Measurements from ENCODE around the gene OR5B17. TPM values are rescaled to one million over a fixed set of nuclear protein-coding genes. Genes with fewer than 3 reads are reported as not detected.
"Not testable (repeated sequence)": the region's sequence is repeated elsewhere in the genome, so short reads cannot be mapped to it uniquely, and the experiment has no call there.

OR5B17 gene
- total RNA-seq: not detected
- not detected for polyA plus RNA-seq

DNA sequence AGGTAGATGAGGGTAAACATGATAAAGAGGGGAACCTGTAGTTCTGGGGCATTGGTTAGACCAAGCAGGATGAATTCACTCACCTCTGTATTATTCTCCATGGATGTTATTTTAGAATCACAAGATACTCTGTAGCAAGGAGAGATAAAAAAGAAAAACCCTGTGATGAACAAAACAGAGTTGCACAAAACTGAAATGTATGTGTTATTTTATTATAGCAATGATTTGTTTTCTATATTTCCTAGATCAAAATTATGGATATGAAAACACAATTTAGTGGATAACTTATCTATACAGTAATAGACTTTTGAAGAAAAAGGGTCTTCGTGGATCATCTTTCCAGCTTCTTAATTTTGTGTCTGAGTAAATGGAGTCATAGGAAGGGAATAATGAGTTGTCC is at the start of gene OR5B17:
OR5B17 (minus strand) TSS at position 101 of the 400 bp plus-strand sequence; CDS start at position 101, 0 bp downstream.
- Histone ChIP-seq H3K4me3 (ENCODE audit: low read depth, low read length) (no peak within 1 kb of the TSS), H3K27ac (ENCODE audit: low read depth) (no peak within 1 kb of the TSS), H3K36me3 (ENCODE audit: insufficient read depth) (no peaks in the 10 kb centered on the region), H3K4me1 (ENCODE audit: insufficient read depth) (no peaks in the 10 kb centered on the region)
- no peak for DNase-seq (ENCODE audit: extremely low spot score)
- 39% methylated on average over 1 of the region's 1 CpG for WGBS

GRCh38 chr11:58406774-58407173 is 47.9 kb upstream of the OR5B17 start, which contains the start of gene OR5B3:
Gene OR5B3, minus strand, starts transcription at chr11:58406874. Its CDS starts 3,465 bp downstream, at chr11:58403409.
- DNase-seq (ENCODE audit: extremely low spot score): no peak
- WGBS: 57% methylated on average over 1 of the region's 1 CpG
- H3K36me3 ChIP-seq (ENCODE audit: insufficient read depth): no peaks in the 10 kb centered on the region
- H3K27ac ChIP-seq (ENCODE audit: low read depth): no peak within 1 kb of the TSS
- no peaks in the 10 kb centered on the region for H3K4me1 ChIP-seq (ENCODE audit: insufficient read depth)
- no peak within 1 kb of the TSS for H3K4me3 ChIP-seq (ENCODE audit: low read depth, low read length)

GRCh38 chr11:58399622-58400021 is 40.8 kb upstream of the OR5B17 start:
- DNase-seq (ENCODE audit: extremely low spot score); H3K36me3 ChIP-seq (ENCODE audit: insufficient read depth); H3K4me3 ChIP-seq (ENCODE audit: low read depth, low read length); H3K4me1 ChIP-seq (ENCODE audit: insufficient read depth); H3K27ac ChIP-seq (ENCODE audit: low read depth): not testable (repeated sequence)
- 80% methylated on average over 1 of the region's 2 CpGs for WGBS

- H3K36me3 ChIP-seq (ENCODE audit: insufficient read depth): no peaks in the 10 kb centered on the region
- 77% methylated on average over 2 of the region's 2 CpGs for WGBS
- no peak for DNase-seq (ENCODE audit: extremely low spot score)
- H3K27ac ChIP-seq (ENCODE audit: low read depth): no peak overlapping the region
- H3K4me3 ChIP-seq (ENCODE audit: low read depth, low read length): no peak overlapping the region
- no peaks in the 10 kb centered on the region for H3K4me1 ChIP-seq (ENCODE audit: insufficient read depth)
Measured at GRCh38 chr11:58395581-58395980, 36.7 kb upstream of the OR5B17 start.

DNA sequence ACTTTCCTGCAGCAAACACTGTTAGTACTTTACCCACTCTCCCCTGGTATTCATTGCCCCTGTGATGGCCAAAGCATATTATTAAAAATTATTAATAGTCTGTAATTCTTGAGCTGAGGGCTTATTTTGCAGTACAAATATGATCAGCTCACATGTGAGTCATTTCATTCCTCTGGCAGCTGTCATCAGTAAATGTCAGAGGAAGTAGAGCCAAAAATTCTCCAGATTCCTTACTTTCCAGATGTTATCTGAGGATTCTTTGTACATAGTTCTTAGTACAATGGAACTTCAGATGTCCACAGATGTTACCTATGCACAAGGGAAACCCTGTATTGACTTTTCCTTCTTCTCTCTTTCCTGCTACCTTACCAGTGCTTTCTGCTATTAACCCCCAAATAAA is 35.3 kb upstream of the OR5B17 start:
- Histone ChIP-seq H3K4me1 (ENCODE audit: insufficient read depth) (no peaks in the 10 kb centered on the region), H3K27ac (ENCODE audit: low read depth) (no peak overlapping the region), H3K36me3 (ENCODE audit: insufficient read depth) (no peaks in the 10 kb centered on the region), H3K4me3 (ENCODE audit: low read depth, low read length) (no peak overlapping the region)
- DNase-seq (ENCODE audit: extremely low spot score): no peak

GRCh38 chr11:58392746-58393145 is 33.9 kb upstream of the OR5B17 start:
- DNase-seq (ENCODE audit: extremely low spot score): no peak
- Histone ChIP-seq H3K4me3 (ENCODE audit: low read depth, low read length) (no peak overlapping the region), H3K4me1 (ENCODE audit: insufficient read depth) (no peaks in the 10 kb centered on the region), H3K27ac (ENCODE audit: low read depth) (no peak overlapping the region), H3K36me3 (ENCODE audit: insufficient read depth) (no peaks in the 10 kb centered on the region)
- 25% methylated on average over 1 of the region's 1 CpG for WGBS

- Histone ChIP-seq H3K36me3 (ENCODE audit: insufficient read depth) (no peaks in the 10 kb centered on the region), H3K4me1 (ENCODE audit: insufficient read depth) (no peaks in the 10 kb centered on the region), H3K27ac (ENCODE audit: low read depth) (no peak overlapping the region), H3K4me3 (ENCODE audit: low read depth, low read length) (no peak overlapping the region)
- WGBS: 86% methylated on average over 1 of the region's 1 CpG
- no peak for DNase-seq (ENCODE audit: extremely low spot score)
Measured at GRCh38 chr11:58391879-58392278, 33.0 kb upstream of the OR5B17 start.

DNA sequence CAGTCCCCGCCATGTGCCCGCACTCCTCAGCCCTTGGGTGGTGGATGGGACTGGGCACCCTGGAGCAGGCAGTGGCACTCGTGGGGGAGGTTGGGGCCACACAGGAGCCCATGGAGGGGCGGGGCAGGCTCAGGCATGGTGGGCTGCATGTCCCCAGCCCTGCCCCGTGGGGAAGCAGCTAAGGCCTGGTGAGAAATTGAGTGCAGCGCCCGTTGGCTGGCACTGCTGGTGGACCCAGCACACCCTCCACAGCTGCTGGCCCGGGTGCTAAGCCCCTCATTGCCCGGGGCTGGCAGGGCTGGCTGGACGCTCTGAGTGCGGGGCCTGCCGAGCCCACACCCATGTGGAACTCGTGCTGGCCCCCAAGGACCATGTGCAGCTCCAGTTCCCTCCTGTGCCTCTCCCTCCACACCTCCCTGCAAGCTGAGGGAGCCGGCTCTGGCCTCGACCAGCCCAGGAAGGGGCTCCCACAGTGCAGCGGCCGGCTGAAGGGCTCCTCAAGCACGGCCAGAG is 31.7 kb upstream of the OR5B17 start:
- H3K4me3 ChIP-seq (ENCODE audit: low read depth, low read length): no peak overlapping the region
- DNase-seq (ENCODE audit: extremely low spot score): no peak
- no peaks in the 10 kb centered on the region for H3K4me1 ChIP-seq (ENCODE audit: insufficient read depth)
- 88% methylated on average over 18 of the region's 18 CpGs for WGBS
- H3K27ac ChIP-seq (ENCODE audit: low read depth): no peak overlapping the region
- H3K36me3 ChIP-seq (ENCODE audit: insufficient read depth): no peaks in the 10 kb centered on the region

- 81% methylated on average over 3 of the region's 3 CpGs for WGBS
- H3K27ac ChIP-seq (ENCODE audit: low read depth): no peak overlapping the region
Measured at GRCh38 chr11:58354727-58355126, 4.1 kb downstream of the OR5B17 start.

DNA sequence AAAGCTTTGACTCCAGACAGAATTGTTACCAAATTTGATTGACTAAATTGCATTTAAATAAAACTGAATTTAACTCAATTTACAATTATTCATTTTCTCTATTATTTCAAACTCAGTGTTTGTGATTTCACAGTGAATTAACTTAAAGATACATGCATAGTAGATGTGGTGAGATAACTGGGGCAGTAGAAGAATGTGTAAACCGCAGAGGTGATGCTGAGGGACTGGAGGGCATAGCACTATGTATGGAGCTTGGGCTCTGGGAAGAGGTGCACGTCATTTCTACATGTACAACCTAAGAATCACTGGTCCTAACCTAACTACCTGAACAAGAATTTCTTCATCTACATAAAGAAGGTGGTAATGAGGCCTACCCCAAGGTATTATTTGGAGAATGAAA is 13.7 kb downstream of the OR5B17 start:
- H3K36me3 ChIP-seq (ENCODE audit: insufficient read depth): no peaks in the 10 kb centered on the region
- 36% methylated on average over 2 of the region's 2 CpGs for WGBS
- H3K4me3 ChIP-seq (ENCODE audit: low read depth, low read length): no peak overlapping the region
- DNase-seq (ENCODE audit: extremely low spot score): no peak
- no peak overlapping the region for H3K27ac ChIP-seq (ENCODE audit: low read depth)
- no peaks in the 10 kb centered on the region for H3K4me1 ChIP-seq (ENCODE audit: insufficient read depth)

More at GRCh38 chr11:58354727-58355126, 4.1 kb downstream of the OR5B17 start:
- no peak for DNase-seq (ENCODE audit: extremely low spot score)
- H3K4me3 ChIP-seq (ENCODE audit: low read depth, low read length): no peak overlapping the region
- H3K36me3 ChIP-seq (ENCODE audit: insufficient read depth): no peaks in the 10 kb centered on the region
- no peaks in the 10 kb centered on the region for H3K4me1 ChIP-seq (ENCODE audit: insufficient read depth)

GRCh38 chr11:58334708-58335107 is 24.2 kb downstream of the OR5B17 start:
- Histone ChIP-seq H3K4me3 (ENCODE audit: low read depth, low read length) (no peak overlapping the region), H3K27ac (ENCODE audit: low read depth) (no peak overlapping the region), H3K36me3 (ENCODE audit: insufficient read depth) (no peaks in the 10 kb centered on the region), H3K4me1 (ENCODE audit: insufficient read depth) (no peaks in the 10 kb centered on the region)
- no peak for DNase-seq (ENCODE audit: extremely low spot score)

DNA sequence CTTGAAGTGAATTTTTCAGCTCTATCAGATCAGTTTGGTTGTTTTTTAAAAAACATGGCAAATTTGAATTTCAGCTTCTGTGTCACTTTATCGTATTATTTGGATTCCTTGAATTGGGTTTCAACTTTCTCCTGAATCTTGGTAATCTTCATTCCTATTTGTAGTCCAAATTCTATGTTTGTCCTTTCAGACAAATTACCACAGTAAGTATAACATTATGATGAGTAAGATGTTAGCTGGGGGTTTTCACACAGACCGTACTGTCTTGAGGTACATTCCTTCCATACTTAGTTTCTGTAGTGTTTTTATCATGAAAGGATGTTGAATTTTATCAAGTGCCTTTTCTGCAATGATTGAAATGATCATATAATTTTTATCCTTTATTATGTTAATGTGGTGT is 28.0 kb downstream of the OR5B17 start:
- Histone ChIP-seq H3K36me3 (ENCODE audit: insufficient read depth) (no peaks in the 10 kb centered on the region), H3K27ac (ENCODE audit: low read depth) (no peak overlapping the region), H3K4me3 (ENCODE audit: low read depth, low read length) (no peak overlapping the region), H3K4me1 (ENCODE audit: insufficient read depth) (no peaks in the 10 kb centered on the region)
- 84% methylated on average over 2 of the region's 2 CpGs for WGBS
- no peak for DNase-seq (ENCODE audit: extremely low spot score)

DNA sequence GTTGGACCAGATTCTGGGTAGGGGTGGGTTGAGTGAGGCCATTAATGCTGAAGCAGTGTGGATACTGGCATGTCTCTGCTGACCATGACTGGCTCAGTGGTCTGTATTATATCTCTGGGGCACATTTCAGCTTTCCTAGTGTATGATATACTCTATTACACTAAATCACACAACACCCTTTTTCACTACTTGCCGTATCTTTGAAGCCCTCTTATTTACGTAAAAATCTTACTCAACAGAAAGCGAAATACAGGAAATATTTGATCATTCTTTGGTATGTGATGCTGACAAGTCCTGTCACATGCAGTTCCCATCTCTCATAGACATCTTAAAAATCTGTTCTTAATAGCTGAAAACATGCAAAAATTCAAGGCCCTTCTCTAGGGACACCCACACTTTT is 40.3 kb downstream of the OR5B17 start:
- no peak for DNase-seq (ENCODE audit: extremely low spot score)
- no peak overlapping the region for H3K4me3 ChIP-seq (ENCODE audit: low read depth, low read length)
- no peak overlapping the region for H3K27ac ChIP-seq (ENCODE audit: low read depth)
- 25% methylated on average over 3 of the region's 3 CpGs for WGBS
- H3K4me1 ChIP-seq (ENCODE audit: insufficient read depth): no peaks in the 10 kb centered on the region
- H3K36me3 ChIP-seq (ENCODE audit: insufficient read depth): no peaks in the 10 kb centered on the region

DNA sequence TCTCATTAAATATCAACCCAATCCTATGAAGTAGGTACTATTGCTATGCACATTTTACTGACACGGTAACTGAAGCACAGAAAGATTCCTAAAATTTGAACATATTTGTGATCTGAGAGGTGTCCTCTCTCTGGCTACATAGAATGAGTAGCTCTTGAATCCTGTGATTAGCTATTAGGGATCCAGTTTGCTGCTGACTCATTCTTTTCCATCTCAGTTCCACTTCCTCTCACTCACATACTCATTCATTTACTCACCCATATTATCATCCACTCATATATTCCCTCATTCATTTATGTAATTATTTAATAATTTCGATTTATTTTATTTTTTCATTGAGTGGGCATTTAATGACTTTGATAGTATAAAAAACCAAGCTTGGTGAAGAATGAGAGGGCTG is 42.7 kb downstream of the OR5B17 start:
- WGBS: 69% methylated on average over 2 of the region's 2 CpGs
- H3K4me3 ChIP-seq (ENCODE audit: low read depth, low read length): no peak overlapping the region
- DNase-seq (ENCODE audit: extremely low spot score): no peak
- no peaks in the 10 kb centered on the region for H3K36me3 ChIP-seq (ENCODE audit: insufficient read depth)
- no peak overlapping the region for H3K27ac ChIP-seq (ENCODE audit: low read depth)
- H3K4me1 ChIP-seq (ENCODE audit: insufficient read depth): no peaks in the 10 kb centered on the region
